Activated CD8-positive, alpha-beta memory T cell treated with anti-CD3 and anti-CD28 coated beads for 24 hours (primary cell): ENCODE results near the gene SLC17A5.
"Not testable (repeated sequence)": the region's sequence is repeated elsewhere in the genome, so short reads cannot be mapped to it uniquely, and the experiment has no call there.

Experiments
- DNase-seq: peaks from one replicate; pipeline ENCODE4 v3.0.0-alpha.2; 2020

SLC17A5 gene

DNA sequence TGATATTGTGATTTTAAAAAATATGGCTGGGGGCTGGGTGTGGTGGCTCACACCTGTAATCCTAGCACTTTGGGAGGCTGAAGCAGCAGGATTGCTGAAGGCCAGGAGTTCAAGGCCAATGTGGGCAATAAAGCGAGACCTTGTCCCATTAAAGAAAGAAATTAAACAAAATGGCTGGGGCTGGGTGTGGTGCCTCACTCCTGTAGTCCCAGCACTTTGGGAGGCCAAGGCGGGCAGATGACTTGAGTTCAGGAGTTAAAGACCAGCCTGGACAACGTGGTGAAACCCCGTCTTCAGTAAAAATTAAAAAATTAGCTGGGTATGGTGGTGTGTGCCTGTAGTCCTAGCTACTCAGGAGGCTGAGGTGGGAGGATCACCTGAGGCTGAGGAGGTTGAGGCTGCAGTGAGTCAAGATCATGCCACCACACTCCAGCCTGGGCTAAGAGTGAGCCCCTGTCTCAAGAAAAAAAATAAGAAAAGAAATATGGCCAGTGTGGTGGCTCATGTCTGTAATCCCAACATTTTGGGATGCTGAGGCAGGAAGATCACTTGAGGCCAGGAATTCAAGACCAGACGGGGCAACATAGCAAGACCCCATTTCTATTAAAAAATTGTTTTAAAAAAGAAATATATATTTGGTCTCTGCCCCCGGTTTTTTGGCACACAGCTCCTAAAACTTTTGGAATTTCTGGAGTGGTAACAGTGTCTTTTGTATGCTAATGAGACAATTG, 39.8 kb downstream of the SLC17A5 start:
- no peak for DNase-seq

DNA sequence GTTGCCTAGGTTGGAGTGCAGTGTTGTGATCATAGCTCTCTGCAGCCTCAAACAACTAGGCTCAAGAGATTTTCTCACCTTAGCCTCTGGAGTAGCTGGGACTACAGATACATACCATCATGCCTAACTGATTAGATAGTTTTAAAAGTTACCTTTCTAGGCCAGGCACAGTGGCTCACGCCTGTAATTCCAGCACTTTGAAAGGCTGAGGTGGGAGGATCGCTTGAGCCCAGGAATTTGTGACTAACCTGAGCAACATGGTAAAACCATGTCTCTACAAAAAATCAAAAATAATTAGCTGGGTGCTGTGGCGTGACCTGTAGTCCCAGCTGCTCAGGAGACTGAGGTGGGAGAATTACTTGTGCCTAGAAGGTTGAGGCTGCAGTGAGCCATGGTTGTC, 41.2 kb downstream of the SLC17A5 start:
- DNase-seq, result no peak

DNA sequence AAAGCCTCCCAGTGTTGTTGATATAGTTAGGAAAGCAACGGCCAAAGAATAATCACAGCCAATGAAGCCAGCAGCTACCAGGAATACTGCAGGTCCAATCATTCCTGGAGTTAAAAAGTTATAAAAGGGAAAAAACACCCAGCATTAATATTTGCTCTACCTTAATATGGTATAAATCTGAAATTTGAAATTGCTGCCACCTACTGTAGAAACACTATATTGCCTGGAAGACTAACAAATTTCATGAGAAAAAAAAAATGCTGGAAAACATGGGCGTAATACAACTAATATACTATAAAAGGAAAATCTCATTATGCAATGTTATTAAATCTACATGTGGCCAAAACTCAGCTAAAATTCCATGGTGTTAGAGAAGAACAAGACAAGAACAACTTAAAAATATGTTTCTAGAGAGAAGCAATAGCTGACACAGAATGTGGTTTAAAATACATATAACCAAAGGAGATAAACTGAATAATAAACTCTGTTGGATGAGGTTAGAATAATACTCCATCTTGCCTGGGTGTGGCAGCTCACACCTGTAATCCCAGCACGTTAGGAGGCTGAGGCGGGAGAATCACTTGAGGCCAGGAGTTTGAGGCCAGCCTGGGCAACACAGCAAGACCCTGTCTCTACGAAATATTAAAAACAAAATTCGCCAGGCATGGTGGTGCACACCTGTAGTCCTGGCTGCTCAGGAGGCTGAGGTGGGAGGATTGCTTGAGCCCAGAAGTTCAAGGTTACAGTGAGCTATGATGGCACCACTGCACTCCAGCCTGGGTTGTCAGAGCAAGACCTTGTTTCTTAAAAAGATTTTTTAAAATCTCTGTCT, 43.1 kb downstream of the SLC17A5 start:
- DNase-seq, result peak; percentile 54

DNA sequence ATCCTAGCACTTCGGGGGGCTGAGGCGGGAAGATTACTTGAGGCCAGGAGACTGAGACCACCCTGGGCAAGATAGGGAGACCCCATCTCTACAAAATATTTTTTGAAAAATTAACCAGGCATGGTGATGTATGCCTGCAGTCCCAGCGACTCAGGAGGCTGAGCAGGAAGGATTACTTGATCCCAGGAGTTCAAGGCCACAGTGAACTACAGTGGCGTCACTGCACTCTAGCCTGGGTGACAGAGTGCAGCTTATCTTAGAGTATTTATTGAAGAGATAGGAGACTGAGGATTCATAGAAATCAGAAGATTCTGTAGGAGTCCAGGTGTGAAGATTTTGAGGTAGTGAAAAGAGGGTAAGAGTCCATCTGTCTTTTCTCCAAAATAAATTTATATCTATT, 45.0 kb downstream of the SLC17A5 start:
- peak; percentile 5 for DNase-seq

DNA sequence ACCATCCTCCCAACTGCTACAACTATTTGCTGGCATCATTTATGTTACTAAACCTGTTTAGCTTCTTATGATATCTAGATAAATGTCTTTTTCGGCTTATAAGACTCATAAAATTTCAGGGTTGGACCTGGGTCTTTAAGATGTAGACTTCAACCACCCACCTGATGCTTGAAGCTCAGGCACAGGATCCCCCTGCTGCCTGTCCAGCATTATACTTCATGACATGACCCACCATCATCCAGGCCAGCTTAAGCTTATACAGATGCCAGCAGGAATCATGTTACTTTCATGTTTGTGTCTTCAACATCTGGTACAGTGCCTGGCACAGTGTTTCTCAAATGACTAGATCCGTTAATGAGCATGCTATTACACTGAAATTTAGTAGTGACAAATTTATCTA, 47.4 kb downstream of the SLC17A5 start:
- no peak for DNase-seq

DNA sequence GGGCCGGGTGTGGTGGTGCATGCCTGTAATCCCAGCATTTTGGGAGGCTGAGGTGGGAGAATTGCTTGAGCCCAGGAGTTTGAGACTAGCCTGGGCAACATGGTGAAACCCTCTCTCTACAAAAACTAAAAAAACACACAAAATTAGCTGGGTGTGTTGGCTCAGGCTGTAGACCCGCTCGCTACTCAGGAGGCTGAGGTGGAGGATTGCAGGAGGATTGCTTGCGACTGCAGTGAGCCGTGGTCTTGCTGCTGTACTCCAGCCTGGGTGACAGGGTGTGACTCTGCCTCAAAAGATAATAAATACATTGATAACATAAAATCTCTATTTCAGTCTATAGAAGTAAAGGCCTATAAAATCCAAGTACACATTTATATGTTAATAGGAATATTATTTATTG, 49.3 kb downstream of the SLC17A5 start:
- DNase-seq, result peak; percentile 7

DNA sequence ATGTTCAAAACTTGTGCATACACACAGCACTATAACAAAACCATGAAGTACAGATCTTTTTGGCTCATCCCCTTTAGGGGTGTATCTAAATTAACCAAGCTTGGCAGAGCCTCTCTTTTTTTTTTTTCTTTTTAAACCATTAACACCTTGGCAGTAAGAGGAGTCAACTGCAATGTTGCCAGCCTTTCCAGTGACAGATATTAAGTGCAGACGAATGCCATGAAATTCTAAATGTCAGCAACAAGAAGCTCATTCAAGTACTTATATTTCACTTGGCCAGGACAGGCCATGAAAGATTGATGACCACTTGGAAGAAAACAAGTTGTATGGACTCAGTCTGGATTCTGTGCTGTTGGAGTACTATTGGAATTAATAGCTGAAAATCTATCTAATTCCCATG, 49.8 kb downstream of the SLC17A5 start:
- DNase-seq, result no peak

DNA sequence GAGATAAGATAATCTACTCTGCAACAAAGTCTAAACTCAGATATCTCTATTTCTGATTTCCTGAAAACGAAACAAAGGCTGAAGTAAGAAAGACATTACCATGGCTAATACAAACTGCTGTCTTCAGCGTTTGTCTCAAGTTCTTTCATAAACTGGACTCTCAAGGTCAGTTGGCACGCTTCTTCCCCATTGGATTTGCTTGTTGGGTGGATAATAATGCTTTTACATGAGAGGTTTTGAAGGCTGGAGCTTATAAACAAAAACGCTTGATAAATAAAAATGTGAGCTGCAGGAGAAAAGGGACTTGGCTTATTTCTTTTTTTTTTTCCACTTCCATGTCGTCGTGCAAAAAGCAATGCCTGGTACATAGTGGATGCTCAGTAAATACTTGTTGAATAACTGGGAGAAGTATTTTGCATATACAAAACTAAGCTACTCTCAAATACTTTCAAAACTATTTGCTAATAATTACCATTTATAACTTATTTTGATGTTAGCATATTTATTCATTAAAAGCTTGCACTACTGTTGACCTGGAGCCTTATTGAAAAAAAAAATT, 67.3 kb downstream of the SLC17A5 start:
- no peak for DNase-seq

DNA sequence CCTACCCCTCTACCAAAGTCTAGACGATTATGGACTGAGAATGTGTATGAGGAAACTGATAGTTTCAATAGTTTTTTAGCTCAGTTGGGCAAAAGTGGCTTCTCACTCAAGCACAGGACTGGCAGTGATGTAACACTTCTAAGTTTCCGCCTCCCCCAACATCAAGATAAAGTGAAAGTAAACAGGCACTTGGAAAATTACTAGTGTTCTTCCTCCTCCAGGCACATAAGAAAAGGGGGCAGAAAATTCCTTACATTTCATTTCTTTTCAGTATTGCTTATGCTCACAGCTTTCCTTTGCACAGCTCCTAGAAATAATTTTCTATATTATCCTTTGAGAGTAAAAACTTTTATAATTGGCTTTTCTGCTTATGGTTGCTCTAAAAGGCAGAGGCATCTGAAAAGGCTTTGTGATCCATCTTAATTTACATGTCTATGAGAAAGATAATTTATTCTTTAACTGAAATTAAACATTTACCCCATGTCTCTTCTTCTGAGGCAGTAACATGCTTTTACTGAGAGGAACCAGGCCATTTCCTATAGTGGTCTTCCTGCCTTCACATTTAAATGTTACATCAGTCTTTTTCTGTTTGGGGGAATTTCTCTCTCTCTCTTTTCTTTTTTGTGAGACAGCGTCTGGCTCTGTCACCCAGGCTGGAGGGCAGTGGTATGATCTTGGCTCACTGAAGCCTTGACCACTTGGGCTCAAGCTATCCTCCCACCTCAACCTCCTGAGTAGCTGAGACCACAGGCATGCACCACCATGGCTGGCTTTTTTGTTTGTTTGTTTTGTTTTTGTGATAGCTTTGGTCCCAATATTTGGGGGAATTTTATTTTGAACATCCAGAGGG, 68.0 kb downstream of the SLC17A5 start:
- DNase-seq, result peak; percentile 65

DNA sequence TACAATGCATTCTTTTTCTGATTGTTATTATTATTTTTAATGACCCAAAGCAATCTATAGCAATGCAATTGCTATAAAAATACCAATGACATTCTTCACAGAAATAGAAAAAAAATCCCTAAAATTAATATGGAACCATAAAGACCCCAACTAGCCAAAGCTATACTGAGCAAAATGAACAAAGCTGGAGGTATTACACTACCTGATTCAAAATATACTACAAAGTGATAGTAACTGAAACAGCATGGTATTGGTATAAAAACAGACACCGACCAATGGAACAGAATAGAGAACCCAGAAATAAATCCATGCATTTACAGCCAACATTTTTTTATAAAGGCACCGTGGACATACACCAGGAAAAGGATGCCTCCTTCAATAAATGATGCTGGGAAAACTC, 72.5 kb downstream of the SLC17A5 start:
- DNase-seq, result no peak

DNA sequence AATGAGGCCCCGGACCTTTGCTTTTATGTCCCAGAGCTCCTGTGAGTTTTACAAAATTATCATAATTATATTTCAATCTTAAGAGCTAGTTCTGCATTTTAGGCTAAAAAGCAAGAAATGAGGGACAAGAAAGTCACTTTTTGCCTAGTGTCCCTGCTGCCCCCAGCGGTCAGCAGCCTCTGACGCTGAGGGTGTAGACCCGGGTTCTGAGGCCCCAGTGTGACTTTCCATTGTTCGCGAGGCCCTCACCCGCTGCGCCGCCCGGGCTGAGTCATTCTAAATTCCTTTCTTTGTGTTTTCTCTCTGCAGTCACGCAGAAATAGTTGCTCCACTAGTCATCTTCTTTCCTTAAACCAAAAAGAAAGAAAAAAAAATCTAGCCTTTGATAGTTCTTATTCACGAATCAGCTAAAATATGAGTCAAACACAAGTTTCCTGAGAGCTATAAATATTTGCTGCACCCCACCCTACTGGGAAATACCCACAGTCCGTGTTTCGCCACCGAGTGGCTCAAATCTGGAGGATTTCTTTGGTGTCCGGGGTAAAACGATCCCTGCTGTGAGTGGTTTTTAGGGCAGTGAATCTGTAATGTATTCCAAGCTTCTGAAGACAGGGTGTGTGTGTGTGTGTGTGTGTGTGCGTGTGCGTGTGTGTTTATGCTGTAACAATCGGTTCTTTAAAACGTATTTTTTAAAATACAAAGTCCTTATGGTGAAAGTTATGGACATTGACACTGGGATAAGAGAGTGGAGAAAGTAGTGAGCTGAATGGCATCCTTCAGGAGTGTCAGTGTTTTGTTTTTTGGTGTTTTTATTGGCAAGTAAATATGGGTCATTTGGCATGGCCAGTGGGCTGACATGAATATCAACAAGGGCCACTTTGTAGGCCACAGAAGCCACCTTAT, 73.3 kb downstream of the SLC17A5 start:
- peak; percentile 87 for DNase-seq

DNA sequence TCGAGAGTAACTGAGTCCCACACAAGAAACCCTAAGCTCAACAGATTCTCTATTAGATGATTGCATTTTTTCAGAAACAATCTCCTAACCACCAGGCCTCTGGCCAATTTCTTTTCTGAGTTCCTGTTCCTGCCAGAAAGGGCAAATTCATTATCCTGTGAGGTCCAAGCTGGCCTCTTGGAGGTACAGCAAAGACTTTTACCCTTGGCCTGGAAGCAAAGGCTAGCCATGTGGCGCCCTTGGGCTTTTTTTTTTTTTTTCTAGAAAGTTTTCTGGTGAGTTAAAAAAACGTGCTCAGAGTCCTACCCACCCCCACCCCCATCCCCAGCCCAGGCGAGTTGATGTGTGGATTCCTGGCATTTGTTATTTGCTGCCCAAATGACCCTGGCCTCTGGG, 73.9 kb downstream of the SLC17A5 start:
- no peak for DNase-seq

DNA sequence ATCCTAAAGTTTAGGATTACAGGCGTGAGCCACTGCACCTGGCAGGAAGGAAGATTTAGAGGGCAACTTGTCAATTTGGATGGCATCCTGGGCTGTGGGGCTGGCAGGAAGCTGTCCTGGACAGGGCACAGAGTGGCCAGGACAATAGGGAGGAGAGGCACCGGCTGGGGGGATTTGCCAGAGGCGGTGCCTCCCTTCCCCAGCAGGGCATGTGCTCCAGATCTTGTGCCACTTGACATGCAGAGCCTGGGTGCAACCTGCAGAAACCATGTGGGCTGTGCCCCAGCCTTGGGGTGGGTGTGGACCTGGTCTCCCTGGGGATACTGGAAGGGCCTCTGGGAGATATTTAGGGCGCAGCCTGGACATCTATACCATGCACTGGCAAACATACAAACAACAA, 74.4 kb downstream of the SLC17A5 start:
- no peak for DNase-seq

DNA sequence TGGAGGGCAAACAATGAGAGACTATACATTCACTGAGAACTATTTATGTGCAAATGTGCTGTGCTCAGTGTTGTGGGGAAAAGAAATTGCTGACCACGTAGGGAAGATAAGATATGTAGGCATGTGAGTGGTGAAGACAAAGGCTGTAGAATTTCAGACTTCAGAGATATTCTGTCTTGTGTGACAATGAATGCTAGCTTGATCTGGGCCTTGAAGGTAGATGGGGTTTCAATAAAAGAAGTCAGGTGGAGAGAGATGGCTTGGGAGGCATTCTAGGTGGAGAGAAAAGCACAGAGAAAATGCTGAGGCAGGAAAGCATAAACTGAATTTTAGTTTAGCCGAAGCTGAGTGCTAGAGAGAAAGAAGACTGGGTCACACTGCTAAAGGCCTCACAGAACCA, 76.1 kb downstream of the SLC17A5 start:
- DNase-seq, result no peak

DNA sequence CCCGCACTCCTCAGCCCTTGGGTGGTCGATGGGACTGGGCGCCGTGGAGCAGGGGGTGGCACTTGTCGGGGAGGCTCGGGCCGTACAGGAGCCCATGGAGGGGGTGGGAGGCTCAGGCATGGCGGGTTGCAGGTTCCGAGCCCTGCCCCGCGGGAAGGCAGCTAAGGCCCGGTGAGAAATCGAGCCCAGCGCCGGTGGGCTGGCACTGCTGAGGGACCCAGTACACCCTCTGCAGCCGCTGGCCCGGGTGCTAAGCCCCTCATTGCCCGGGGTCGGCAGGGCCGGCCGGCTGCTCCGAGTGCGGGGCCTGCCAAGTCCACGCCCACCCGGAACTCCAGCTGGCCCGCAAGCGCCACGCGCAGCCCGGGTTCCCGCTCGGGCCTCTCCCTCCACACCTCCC, 81.3 kb downstream of the SLC17A5 start:
- DNase-seq, result not testable (repeated sequence)

DNA sequence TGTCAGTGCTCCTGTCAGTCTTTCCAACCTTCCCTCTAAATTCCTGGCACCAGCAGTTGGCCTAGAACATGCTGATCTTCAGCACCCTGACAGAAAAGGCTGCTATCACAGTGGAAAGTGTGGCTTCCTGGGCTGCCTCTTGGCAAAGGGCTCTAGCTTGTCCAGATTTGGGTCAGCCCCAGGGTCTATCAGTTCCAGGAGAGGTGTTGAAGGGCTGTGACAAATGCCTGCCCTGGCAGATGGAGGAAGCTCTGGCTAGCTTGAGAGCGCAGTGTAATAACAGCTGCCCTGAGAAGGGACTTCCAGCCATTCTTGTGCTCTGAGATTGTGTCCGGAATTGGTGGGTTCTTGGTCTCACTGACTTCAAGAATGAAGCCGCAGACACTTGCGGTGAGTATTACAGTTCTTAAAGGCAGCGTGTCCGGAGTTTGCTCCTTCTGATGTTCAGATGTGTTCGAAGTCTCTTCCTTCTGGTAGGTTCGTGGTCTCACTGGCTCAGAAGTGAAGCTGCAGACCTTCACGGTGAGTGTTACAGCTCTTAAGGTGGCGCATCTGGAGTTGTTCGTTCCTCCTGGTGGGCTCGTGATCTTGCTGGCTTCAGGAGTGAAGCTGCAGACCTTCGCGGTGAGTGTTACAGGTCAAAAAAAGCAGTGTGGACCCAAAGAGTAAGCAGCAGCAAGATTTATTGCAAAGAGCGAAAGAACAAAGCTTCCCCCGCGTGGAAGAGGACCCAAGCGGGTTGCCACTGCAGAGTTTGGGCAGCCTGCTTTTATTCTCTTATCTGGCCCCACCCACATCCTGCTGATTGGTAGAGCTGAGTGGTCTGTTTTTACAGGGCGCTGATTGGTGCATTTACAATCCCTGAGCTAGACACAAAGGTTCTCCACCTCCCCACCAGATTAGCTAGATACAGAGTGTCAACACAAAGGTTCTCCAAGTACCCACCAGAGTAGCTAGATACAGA, 82.3 kb downstream of the SLC17A5 start:
- not testable (repeated sequence) for DNase-seq

DNA sequence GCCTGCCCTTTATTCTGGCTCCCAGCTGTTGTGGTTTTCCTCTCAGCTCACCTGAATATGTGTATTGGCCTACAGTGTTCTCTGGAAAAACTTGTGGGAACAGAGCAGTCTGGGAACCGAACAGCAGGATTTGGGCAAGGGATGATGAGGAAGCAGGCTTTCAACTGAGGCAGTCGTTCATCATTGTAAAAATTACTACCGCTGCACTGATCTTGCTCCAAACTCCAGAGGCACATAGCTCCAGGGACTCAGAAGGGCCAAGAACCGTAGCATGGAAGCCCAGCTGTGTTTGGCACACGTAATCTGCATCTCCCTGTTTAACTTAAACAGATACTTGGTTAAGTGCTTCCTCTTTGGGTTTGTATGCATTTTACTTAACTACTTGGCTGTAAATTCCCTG, 84.7 kb downstream of the SLC17A5 start:
- DNase-seq, result no peak

DNA sequence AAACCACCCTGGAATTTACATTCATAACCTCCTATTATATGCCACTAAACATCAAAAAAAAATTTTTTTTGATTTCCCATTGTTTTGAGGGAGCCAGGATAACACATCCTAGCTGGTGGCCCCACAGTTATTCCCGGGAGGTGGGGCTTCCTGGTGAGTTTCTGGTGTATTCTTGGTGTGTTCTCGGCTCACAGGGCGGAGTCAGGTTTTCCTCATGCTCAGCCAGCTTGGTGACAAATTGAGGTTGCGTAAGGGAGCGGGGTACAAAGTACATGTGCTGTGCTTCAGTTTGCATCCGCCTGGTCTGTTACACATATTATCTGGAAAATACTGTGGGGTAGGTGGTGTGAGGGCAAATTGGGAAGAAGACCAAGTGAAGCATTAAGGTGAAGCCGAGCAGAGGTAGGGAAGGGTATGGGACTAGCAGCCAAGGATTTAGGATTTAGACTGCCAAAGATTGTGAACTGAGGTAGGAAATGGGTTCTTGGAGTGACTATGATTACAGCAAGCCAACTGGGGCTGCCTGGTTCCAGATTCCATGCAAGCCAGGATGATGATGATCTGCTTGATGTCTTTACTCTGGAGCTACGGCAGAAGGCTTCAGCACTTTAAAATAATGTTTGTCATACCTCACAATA, 86.7 kb downstream of the SLC17A5 start:
- DNase-seq, result no peak

DNA sequence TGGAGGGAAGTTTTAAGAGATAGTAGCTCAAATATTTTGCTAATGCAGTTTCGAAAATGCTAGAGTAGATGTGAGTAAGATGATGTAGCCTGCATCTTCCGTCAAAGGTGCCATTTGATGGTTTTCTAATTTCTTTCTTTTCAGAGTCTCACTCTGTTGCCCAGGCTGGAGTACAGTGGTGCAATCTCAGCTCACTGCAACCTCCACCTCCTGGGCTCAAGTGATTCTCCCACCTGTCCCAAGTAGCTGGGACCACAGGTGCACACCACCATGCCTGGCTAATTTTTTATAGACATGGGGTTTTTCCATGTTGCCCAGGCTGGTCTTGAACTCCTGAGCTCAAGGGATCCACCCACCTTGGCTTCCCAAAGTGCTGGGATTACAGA, 87.3 kb downstream of the SLC17A5 start:
- DNase-seq, result not testable (repeated sequence)

DNA sequence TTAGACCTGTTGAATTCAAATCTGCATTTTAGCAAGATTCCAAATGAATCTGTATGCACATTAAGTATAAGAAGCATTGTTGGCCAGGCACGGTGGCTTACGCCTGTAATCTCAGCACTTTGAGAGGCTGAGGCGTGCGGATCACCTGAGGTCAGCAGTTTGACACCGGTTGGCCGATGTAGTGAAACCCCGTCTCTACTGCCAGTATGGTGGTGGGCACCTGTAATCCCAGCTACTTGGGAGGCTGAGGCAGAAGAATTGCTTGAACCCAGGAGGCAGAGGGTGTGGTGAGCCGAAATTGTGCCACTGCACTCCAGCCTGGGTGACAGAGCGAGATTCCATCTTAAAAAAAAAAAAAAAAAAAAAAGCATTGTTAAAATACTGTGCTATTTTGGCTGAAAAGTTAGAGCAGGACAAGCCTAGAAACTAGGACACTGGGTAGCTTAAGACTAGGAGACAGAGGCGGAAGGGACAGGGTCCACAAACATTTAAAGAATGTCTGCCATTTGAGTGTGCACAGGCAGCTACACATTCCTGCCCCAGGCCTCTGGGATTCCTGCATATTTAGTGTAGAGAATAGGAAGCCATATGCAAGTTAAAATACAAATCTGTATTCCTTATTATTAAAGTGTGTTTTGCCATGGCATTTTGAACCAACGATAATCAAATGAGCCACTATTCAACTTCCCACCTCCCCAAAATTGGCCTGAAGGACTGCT, 87.9 kb downstream of the SLC17A5 start:
- DNase-seq, result no peak
